Measurements from ENCODE around the gene ELOB.

Gene ELOB

GRCh38 chr16:2778630-2778958 lies 1.5 kb upstream of the ELOB start:
- Histone ChIP-seq H2BK12ac (ENCODE audit: low read length) (no peak overlapping the region), H2BK15ac (ENCODE audit: low read length) (no peak overlapping the region), H3K36me3 (replicated peaks in 1 of 2; ENCODE audit: control insufficient read depth in 2 of 2, insufficient read depth in 2 of 2, low read length in 2 of 2) (peaks cover 15 to 31% of the 10 kb centered on the region in 2 donors), H2AFZ (ENCODE audit: low read length) (no peak overlapping the region), H3K4me1 (ENCODE audit: control insufficient read depth in 2 of 2, insufficient read depth in 1 of 2, low read depth in 1 of 2, low read length in 2 of 2) (peaks cover 8 to 11% of the 10 kb centered on the region in 2 donors), H3K23ac (ENCODE audit: low read depth, low read length, poor library complexity) (peak overlapping the region; percentile 32), H3K27ac (replicated peaks; ENCODE audit: low read length) (no peak overlapping the region), H4K91ac (ENCODE audit: low read depth, low read length, poor library complexity) (no peak overlapping the region), H3K4me2 (ENCODE audit: insufficient read depth, low read length, poor library complexity, severe bottlenecking) (no peak overlapping the region), H3K4ac (ENCODE audit: low read length) (no peak overlapping the region), H3K9me3 (replicated peaks in 1 of 2; ENCODE audit: control insufficient read depth in 2 of 2, insufficient read depth in 1 of 2, low read depth in 1 of 2, low read length in 2 of 2) (no peaks in the 10 kb centered on the region), H3K79me1 (ENCODE audit: low read depth, low read length) (peaks cover 15% of the 10 kb centered on the region), H3K18ac (ENCODE audit: low read length) (no peak overlapping the region), H2BK120ac (ENCODE audit: low read depth, low read length) (no peak overlapping the region), H3K4me3 (ENCODE audit: low read length in 2 of 2) (peak overlapping the region in 1 of 2 donors; percentile 79), H3K9ac (ENCODE audit: low read depth, low read length, poor library complexity) (no peak overlapping the region), H3K27me3 (ENCODE audit: control insufficient read depth in 3 of 3, insufficient read depth in 3 of 3, low read depth in 1 of 3, low read length in 3 of 3) (peaks cover 0 to 2% (median 0%) of the 10 kb centered on the region in 3 experiments), H2AK5ac (ENCODE audit: low read depth, low read length) (peak overlapping the region; percentile 82), H4K8ac (ENCODE audit: low read depth, low read length) (peak overlapping the region; percentile 4), H3K14ac (ENCODE audit: low read length) (no peak overlapping the region), H2BK5ac (ENCODE audit: low read length) (no peak overlapping the region)
- DNase-seq (ENCODE audit: low spot score) = no peak
- WGBS, 2 donors (ENCODE audit: extremely low coverage in 2 of 2, insufficient read length in 2 of 2, insufficient replicate concordance in 1 of 2) = no CpG with 5 or more reads among the region's 12 CpGs

GRCh38 chr16:2777903-2778629 lies 986 bp upstream of the ELOB start:
- Histone ChIP-seq H3K4me2 (ENCODE audit: insufficient read depth, low read length, poor library complexity, severe bottlenecking) (peak overlapping the region; percentile 82), H4K8ac (ENCODE audit: low read depth, low read length) (peak overlapping the region; percentile 97), H3K23ac (ENCODE audit: low read depth, low read length, poor library complexity) (peak overlapping the region; percentile 99), H3K79me1 (ENCODE audit: low read depth, low read length) (peaks cover 15% of the 10 kb centered on the region), H3K4me3 (ENCODE audit: low read length in 2 of 2) (peak overlapping the region; percentile 79 to 93), H4K91ac (ENCODE audit: low read depth, low read length, poor library complexity) (peak overlapping the region; percentile 100), H3K14ac (ENCODE audit: low read length) (peak overlapping the region; percentile 100), H2BK5ac (ENCODE audit: low read length) (peak overlapping the region; percentile 98), H3K4me1 (ENCODE audit: control insufficient read depth in 2 of 2, insufficient read depth in 1 of 2, low read depth in 1 of 2, low read length in 2 of 2) (peaks cover 8 to 11% of the 10 kb centered on the region in 2 donors), H2BK12ac (ENCODE audit: low read length) (no peak overlapping the region), H3K18ac (ENCODE audit: low read length) (peak overlapping the region; percentile 100), H3K36me3 (replicated peaks in 1 of 2; ENCODE audit: control insufficient read depth in 2 of 2, insufficient read depth in 2 of 2, low read length in 2 of 2) (peaks cover 19 to 36% of the 10 kb centered on the region in 2 donors), H3K4ac (ENCODE audit: low read length) (peak overlapping the region; percentile 100), H3K27ac (replicated peaks; ENCODE audit: low read length) (peak overlapping the region; percentile 95), H2AK5ac (ENCODE audit: low read depth, low read length) (peak overlapping the region; percentile 99), H2BK15ac (ENCODE audit: low read length) (no peak overlapping the region), H3K9ac (ENCODE audit: low read depth, low read length, poor library complexity) (peak overlapping the region; percentile 100), H3K9me3 (replicated peaks in 1 of 2; ENCODE audit: control insufficient read depth in 2 of 2, insufficient read depth in 1 of 2, low read depth in 1 of 2, low read length in 2 of 2) (no peaks in the 10 kb centered on the region), H2BK120ac (ENCODE audit: low read depth, low read length) (peak overlapping the region; percentile 95), H3K27me3 (ENCODE audit: control insufficient read depth in 3 of 3, insufficient read depth in 3 of 3, low read depth in 1 of 3, low read length in 3 of 3) (no peaks in the 10 kb centered on the region), H2AFZ (ENCODE audit: low read length) (peak overlapping the region; percentile 94)
- no CpG with 5 or more reads among the region's 27 CpGs for WGBS, 2 donors (ENCODE audit: extremely low coverage in 2 of 2, insufficient read length in 2 of 2, insufficient replicate concordance in 1 of 2)
- no peak for DNase-seq (ENCODE audit: low spot score)

GRCh38 chr16:2776500-2777139 lies 460 bp downstream of the ELOB start:
- peaks cover 8 to 11% of the 10 kb centered on the region in 2 donors for H3K4me1 ChIP-seq (ENCODE audit: control insufficient read depth in 2 of 2, insufficient read depth in 1 of 2, low read depth in 1 of 2, low read length in 2 of 2)
- H3K18ac ChIP-seq (ENCODE audit: low read length) = peak overlapping the region; percentile 96
- H3K23ac ChIP-seq (ENCODE audit: low read depth, low read length, poor library complexity) = peak overlapping the region; percentile 99
- peak overlapping the region; percentile 90 for H3K9ac ChIP-seq (ENCODE audit: low read depth, low read length, poor library complexity)
- H2AFZ ChIP-seq (ENCODE audit: low read length) = peak overlapping the region; percentile 91
- H3K4me3 ChIP-seq (ENCODE audit: low read length in 2 of 2) = peak overlapping the region; percentile 79 to 97
- no peaks in the 10 kb centered on the region for H3K27me3 ChIP-seq (ENCODE audit: control insufficient read depth in 3 of 3, insufficient read depth in 3 of 3, low read depth in 1 of 3, low read length in 3 of 3)
- no peak overlapping the region for H2BK12ac ChIP-seq (ENCODE audit: low read length)
- H2BK15ac ChIP-seq (ENCODE audit: low read length) = no peak overlapping the region
- no peak overlapping the region for H4K91ac ChIP-seq (ENCODE audit: low read depth, low read length, poor library complexity)
- H3K36me3 ChIP-seq (replicated peaks in 1 of 2; ENCODE audit: control insufficient read depth in 2 of 2, insufficient read depth in 2 of 2, low read length in 2 of 2) = peaks cover 27 to 49% of the 10 kb centered on the region in 2 donors
- peaks cover 16% of the 10 kb centered on the region for H3K79me1 ChIP-seq (ENCODE audit: low read depth, low read length)
- no CpG with 5 or more reads among the region's 72 CpGs for WGBS, 2 donors (ENCODE audit: extremely low coverage in 2 of 2, insufficient read length in 2 of 2, insufficient replicate concordance in 1 of 2)
- peak overlapping the region; percentile 83 for H2BK120ac ChIP-seq (ENCODE audit: low read depth, low read length)
- H3K14ac ChIP-seq (ENCODE audit: low read length) = peak overlapping the region; percentile 92
- H2AK5ac ChIP-seq (ENCODE audit: low read depth, low read length) = no peak overlapping the region
- H4K8ac ChIP-seq (ENCODE audit: low read depth, low read length) = no peak overlapping the region
- H2BK5ac ChIP-seq (ENCODE audit: low read length) = peak overlapping the region; percentile 78
- peak overlapping the region; percentile 98 for H3K4me2 ChIP-seq (ENCODE audit: insufficient read depth, low read length, poor library complexity, severe bottlenecking)
- H3K4ac ChIP-seq (ENCODE audit: low read length) = no peak overlapping the region
- H3K9me3 ChIP-seq (replicated peaks in 1 of 2; ENCODE audit: control insufficient read depth in 2 of 2, insufficient read depth in 1 of 2, low read depth in 1 of 2, low read length in 2 of 2) = no peaks in the 10 kb centered on the region
- no peak overlapping the region for H3K27ac ChIP-seq (replicated peaks; ENCODE audit: low read length)
- DNase-seq (ENCODE audit: low spot score) = peak; percentile 36

- H2AK5ac ChIP-seq (ENCODE audit: low read depth, low read length) = no peak overlapping the region
- no peak overlapping the region for H2BK12ac ChIP-seq (ENCODE audit: low read length)
- no peak overlapping the region for H3K14ac ChIP-seq (ENCODE audit: low read length)
- no peak overlapping the region for H3K4ac ChIP-seq (ENCODE audit: low read length)
- no CpG with 5 or more reads among the region's 11 CpGs for WGBS, 2 donors (ENCODE audit: extremely low coverage in 2 of 2, insufficient read length in 2 of 2, insufficient replicate concordance in 1 of 2)
- H3K9me3 ChIP-seq (replicated peaks in 1 of 2; ENCODE audit: control insufficient read depth in 2 of 2, insufficient read depth in 1 of 2, low read depth in 1 of 2, low read length in 2 of 2) = peaks cover 0 to 2% of the 10 kb centered on the region in 2 donors
- peak overlapping the region; percentile 98 for H3K4me2 ChIP-seq (ENCODE audit: insufficient read depth, low read length, poor library complexity, severe bottlenecking)
- peaks cover 32 to 56% of the 10 kb centered on the region in 2 donors for H3K36me3 ChIP-seq (replicated peaks in 1 of 2; ENCODE audit: control insufficient read depth in 2 of 2, insufficient read depth in 2 of 2, low read length in 2 of 2)
- peaks cover 8 to 11% of the 10 kb centered on the region in 2 donors for H3K4me1 ChIP-seq (ENCODE audit: control insufficient read depth in 2 of 2, insufficient read depth in 1 of 2, low read depth in 1 of 2, low read length in 2 of 2)
- H3K9ac ChIP-seq (ENCODE audit: low read depth, low read length, poor library complexity) = peak overlapping the region; percentile 90
- H3K27ac ChIP-seq (replicated peaks; ENCODE audit: low read length) = no peak overlapping the region
- no peaks in the 10 kb centered on the region for H3K27me3 ChIP-seq (ENCODE audit: control insufficient read depth in 3 of 3, insufficient read depth in 3 of 3, low read depth in 1 of 3, low read length in 3 of 3)
- H3K23ac ChIP-seq (ENCODE audit: low read depth, low read length, poor library complexity) = no peak overlapping the region
- peaks cover 16% of the 10 kb centered on the region for H3K79me1 ChIP-seq (ENCODE audit: low read depth, low read length)
- H4K8ac ChIP-seq (ENCODE audit: low read depth, low read length) = no peak overlapping the region
- H3K4me3 ChIP-seq (ENCODE audit: low read length in 2 of 2) = peak overlapping the region; percentile 79 to 97
- H2BK5ac ChIP-seq (ENCODE audit: low read length) = no peak overlapping the region
- H2BK120ac ChIP-seq (ENCODE audit: low read depth, low read length) = no peak overlapping the region
- H3K18ac ChIP-seq (ENCODE audit: low read length) = no peak overlapping the region
- no peak overlapping the region for H2AFZ ChIP-seq (ENCODE audit: low read length)
- no peak overlapping the region for H2BK15ac ChIP-seq (ENCODE audit: low read length)
- no peak for DNase-seq (ENCODE audit: low spot score)
- no peak overlapping the region for H4K91ac ChIP-seq (ENCODE audit: low read depth, low read length, poor library complexity)
These were observed 1.1 kb downstream of the ELOB start for GRCh38 chr16:2775765-2776499.
